ENCODE results near the gene BBS4. TPM values are rescaled to one million over a fixed set of nuclear protein-coding genes. Genes with fewer than 3 reads are reported as not detected.
"Not testable (repeated sequence)": the region's sequence is repeated elsewhere in the genome, so short reads cannot be mapped to it uniquely, and the experiment has no call there.

BBS4 gene
- total RNA-seq, 1 experiment from 2014 or later, result 17.9 TPM

DNA sequence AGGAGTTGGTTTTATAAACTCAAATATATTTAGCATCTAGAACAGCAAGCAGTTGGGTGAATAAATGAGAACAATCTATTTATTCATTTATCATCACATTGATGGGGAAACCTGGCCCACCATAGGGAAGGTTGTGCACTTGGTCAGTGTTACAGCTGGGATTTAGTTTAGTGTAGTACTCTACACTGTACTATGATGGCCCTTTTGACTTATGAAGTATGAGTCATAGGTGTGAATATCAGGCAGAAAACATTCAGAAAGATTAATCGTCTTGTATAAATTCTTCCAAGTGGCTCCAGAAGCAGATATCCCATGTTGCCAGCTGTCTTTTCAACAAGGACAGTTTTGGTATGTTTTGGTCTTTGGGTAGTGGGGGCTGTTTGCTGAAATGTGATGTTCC is 38.0 kb downstream of the BBS4 start:
- DNase-seq (ENCODE audit: low read depth, low spot score) (no peak), ATAC-seq (no peak)
- Histone ChIP-seq H3K36me3 (ENCODE audit: control insufficient read depth, insufficient read depth, low read length) (no peaks in the 10 kb centered on the region), H3K27ac (ENCODE audit: low read length) (no peak overlapping the region), H3K27me3 (ENCODE audit: control insufficient read depth, insufficient read depth, low read length) (no peaks in the 10 kb centered on the region), H3K9me3 (ENCODE audit: control insufficient read depth, insufficient read depth, low read depth, low read length) (no peaks in the 10 kb centered on the region), H3K4me1 (ENCODE audit: control insufficient read depth, insufficient read depth, low read length) (no peaks in the 10 kb centered on the region), H3K4me3 (ENCODE audit: low read depth in 2 of 2, low read length in 2 of 2) (no peak overlapping the region)
- CTCF ChIA-PET, result interaction anchor here (0.6 kb wide), 1 partner anchor 707 kb away, joined by 7 read pairs; no protein-coding TSS in a partner anchor
- POLR2A ChIA-PET, result no interaction called here
- in situ Hi-C loops (cut with HindIII; ENCODE audit: low pct_unique_long_range_greater_than_20kb, low sequenced_read_pairs) (no loop called here), intact Hi-C loops (cut with micrococcal nuclease; ENCODE audit: unreplicated experiment) (loop anchor here (5.0 kb wide), 1 partner anchor 358 kb away; no protein-coding TSS in a partner anchor)
- BruUV-seq (replicated peaks), result no TSS peak
- TF ChIP-seq, protein P1, sequence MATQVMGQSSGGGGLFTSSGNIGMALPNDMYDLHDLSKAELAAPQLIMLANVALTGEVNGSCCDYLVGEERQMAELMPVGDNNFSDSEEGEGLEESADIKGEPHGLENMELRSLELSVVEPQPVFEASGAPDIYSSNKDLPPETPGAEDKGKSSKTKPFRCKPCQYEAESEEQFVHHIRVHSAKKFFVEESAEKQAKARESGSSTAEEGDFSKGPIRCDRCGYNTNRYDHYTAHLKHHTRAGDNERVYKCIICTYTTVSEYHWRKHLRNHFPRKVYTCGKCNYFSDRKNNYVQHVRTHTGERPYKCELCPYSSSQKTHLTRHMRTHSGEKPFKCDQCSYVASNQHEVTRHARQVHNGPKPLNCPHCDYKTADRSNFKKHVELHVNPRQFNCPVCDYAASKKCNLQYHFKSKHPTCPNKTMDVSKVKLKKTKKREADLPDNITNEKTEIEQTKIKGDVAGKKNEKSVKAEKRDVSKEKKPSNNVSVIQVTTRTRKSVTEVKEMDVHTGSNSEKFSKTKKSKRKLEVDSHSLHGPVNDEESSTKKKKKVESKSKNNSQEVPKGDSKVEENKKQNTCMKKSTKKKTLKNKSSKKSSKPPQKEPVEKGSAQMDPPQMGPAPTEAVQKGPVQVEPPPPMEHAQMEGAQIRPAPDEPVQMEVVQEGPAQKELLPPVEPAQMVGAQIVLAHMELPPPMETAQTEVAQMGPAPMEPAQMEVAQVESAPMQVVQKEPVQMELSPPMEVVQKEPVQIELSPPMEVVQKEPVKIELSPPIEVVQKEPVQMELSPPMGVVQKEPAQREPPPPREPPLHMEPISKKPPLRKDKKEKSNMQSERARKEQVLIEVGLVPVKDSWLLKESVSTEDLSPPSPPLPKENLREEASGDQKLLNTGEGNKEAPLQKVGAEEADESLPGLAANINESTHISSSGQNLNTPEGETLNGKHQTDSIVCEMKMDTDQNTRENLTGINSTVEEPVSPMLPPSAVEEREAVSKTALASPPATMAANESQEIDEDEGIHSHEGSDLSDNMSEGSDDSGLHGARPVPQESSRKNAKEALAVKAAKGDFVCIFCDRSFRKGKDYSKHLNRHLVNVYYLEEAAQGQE (IDR thresholded peaks at IDR 0.05; ENCODE audit: insufficient read depth in 1 of 2, low read depth in 2 of 2, low read length in 1 of 2), result no peak
- TF ChIP-seq CTCF (IDR thresholded peaks at IDR 0.05) (no peak), TCF7L2 (IDR thresholded peaks at IDR 0.05; ENCODE audit: low read depth, low read length) (no peak), POLR2AphosphoS5 (IDR thresholded peaks at IDR 0.05; ENCODE audit: low read depth, low read length) (no peak), SIN3A (IDR thresholded peaks at IDR 0.05; ENCODE audit: borderline replicate concordance, insufficient read depth, low read depth, low read length) (no peak)

GRCh38 chr15:72725446-72725845 is 39.4 kb downstream of the BBS4 start:
- H3K4me3 ChIP-seq (ENCODE audit: low read depth in 2 of 2, low read length in 2 of 2), result no peak overlapping the region
- ATAC-seq (no peak), DNase-seq (ENCODE audit: low read depth, low spot score) (no peak)
- in situ Hi-C loops (cut with HindIII; ENCODE audit: low pct_unique_long_range_greater_than_20kb, low sequenced_read_pairs), result no loop called here
- BruUV-seq (replicated peaks), result no TSS peak
- no peaks in the 10 kb centered on the region for H3K9me3 ChIP-seq (ENCODE audit: control insufficient read depth, insufficient read depth, low read depth, low read length)
- no peaks in the 10 kb centered on the region for H3K27me3 ChIP-seq (ENCODE audit: control insufficient read depth, insufficient read depth, low read length)
- ChIA-PET CTCF (no interaction called here), POLR2A (no interaction called here)
- H3K4me1 ChIP-seq (ENCODE audit: control insufficient read depth, insufficient read depth, low read length), result no peaks in the 10 kb centered on the region
- intact Hi-C loops (cut with micrococcal nuclease; ENCODE audit: unreplicated experiment), result no loop called here
- TF ChIP-seq, protein P1 (IDR thresholded peaks at IDR 0.05; ENCODE audit: insufficient read depth in 1 of 2, low read depth in 2 of 2, low read length in 1 of 2), result no peak
- no peak for TF ChIP-seq CTCF (IDR thresholded peaks at IDR 0.05)
- no peak overlapping the region for H3K27ac ChIP-seq (ENCODE audit: low read length)
- no peaks in the 10 kb centered on the region for H3K36me3 ChIP-seq (ENCODE audit: control insufficient read depth, insufficient read depth, low read length)

DNA sequence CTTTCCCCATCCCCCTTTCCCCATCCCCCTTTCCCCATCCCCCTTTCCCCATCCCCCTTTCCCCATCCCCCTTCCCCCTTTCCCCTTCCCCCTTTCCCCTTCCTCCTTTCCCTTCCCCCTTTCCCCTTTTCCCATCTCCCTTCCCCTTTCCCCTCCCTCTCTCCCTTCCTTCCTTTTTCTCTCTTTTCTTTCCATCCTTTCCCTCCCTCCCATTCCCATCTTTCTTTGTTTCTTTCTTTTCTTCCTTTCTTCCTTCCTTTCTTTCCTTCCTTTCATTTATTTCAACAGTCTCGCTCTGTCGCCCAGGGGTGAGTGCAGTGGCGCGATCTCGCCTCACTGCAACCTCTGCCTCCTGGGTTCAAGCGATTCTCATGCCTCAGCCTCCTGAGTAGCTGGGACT is 39.8 kb downstream of the BBS4 start:
- DNase-seq (ENCODE audit: low read depth, low spot score); POLR2A ChIA-PET; in situ Hi-C loops (cut with HindIII; ENCODE audit: low pct_unique_long_range_greater_than_20kb, low sequenced_read_pairs); H3K4me1 ChIP-seq (ENCODE audit: control insufficient read depth, insufficient read depth, low read length); H3K36me3 ChIP-seq (ENCODE audit: control insufficient read depth, insufficient read depth, low read length); intact Hi-C loops (cut with micrococcal nuclease; ENCODE audit: unreplicated experiment); H3K27me3 ChIP-seq (ENCODE audit: control insufficient read depth, insufficient read depth, low read length); H3K9me3 ChIP-seq (ENCODE audit: control insufficient read depth, insufficient read depth, low read depth, low read length); CTCF ChIA-PET; H3K4me3 ChIP-seq (ENCODE audit: low read depth in 2 of 2, low read length in 2 of 2); BruUV-seq (replicated peaks); H3K27ac ChIP-seq (ENCODE audit: low read length); ATAC-seq: not testable (repeated sequence)

All from Panc1 (cell line).